H1 (cell line): ENCODE data around the gene WDR38. TPM values are rescaled to one million over a fixed set of nuclear protein-coding genes. Genes with fewer than 3 reads are reported as not detected.

Source experiments
- CTCF ChIA-PET: fragments of 300-600 bp; sonication (Branson Sonifier 250); formaldehyde crosslinking; loops from one replicate; lab custom pipeline; 2021; ENCODE audit not compliant: partially characterized antibody; lab: Charles Lee
- POLR2A ChIA-PET: fragments of 300-600 bp; sonication (Branson Sonifier 250); formaldehyde crosslinking; loops from one replicate; lab custom pipeline; 2021; ENCODE audit warnings: inconsistent platforms; ENCODE audit not compliant: partially characterized antibody; lab: Charles Lee
- DNase-seq, 2 experiments: peaks; one replicate each; pipeline versions ENCODE4 v3.0.0 to v3.0.0-alpha.2; 2010 to 2022; ENCODE audit warnings: low spot score in 2 of 2, low read depth in 1 of 2, mixed read lengths in 1 of 2
- FAIRE-seq: peaks from 2 replicates; lab custom pipeline; 2011; peaks lifted over from hg19 to GRCh38; lab: Jason Lieb, UNC
- H2AFZ ChIP-seq: 2 replicates; pipeline ENCODE4 v1.8.1; 2012; ENCODE audit warnings: low read length, inconsistent platforms
- H2AK5ac ChIP-seq: 2 replicates; pipeline ENCODE4 v1.6.1; 2013; ENCODE audit warnings: low read depth, low read length
- H2BK120ac ChIP-seq: replicated peaks from 2 replicates; pipeline ENCODE3; 2013; ENCODE audit warnings: low read depth, low read length, inconsistent platforms
- H2BK12ac ChIP-seq: 2 replicates; pipeline ENCODE4 v1.6.1; 2013; ENCODE audit warnings: low read depth, low read length
- H2BK15ac ChIP-seq: 2 replicates; pipeline ENCODE4 v1.6.1; 2013; ENCODE audit warnings: low read length
- H2BK20ac ChIP-seq: 2 replicates; pipeline ENCODE4 v1.6.1; 2013; ENCODE audit warnings: low read length
- H2BK5ac ChIP-seq: 2 replicates; pipeline ENCODE4 v1.6.1; 2013; ENCODE audit warnings: low read depth, low read length
- H3K14ac ChIP-seq: 2 replicates; pipeline ENCODE4 v1.6.1; 2013; ENCODE audit warnings: inconsistent platforms; ENCODE audit not compliant: insufficient read length
- H3K18ac ChIP-seq: 2 replicates; pipeline ENCODE4 v1.6.1; 2013; ENCODE audit warnings: low read length; ENCODE audit errors: extremely low read depth
- H3K23ac ChIP-seq: 2 replicates; pipeline ENCODE4 v1.6.1; 2013; ENCODE audit warnings: inconsistent platforms; ENCODE audit not compliant: insufficient read length
- H3K23me2 ChIP-seq: 2 replicates; pipeline ENCODE4 v1.6.1; 2013; ENCODE audit warnings: low read depth, low read length
- H3K27ac ChIP-seq: 2 replicates; pipeline ENCODE4 v1.6.1; 2011; ENCODE audit warnings: low read depth, low read length, inconsistent platforms
- H3K27me3 ChIP-seq, 4 experiments: replicated peaks in 1 of 4; 1 replicate in 1 of 4; 2 replicates in 3 of 4; pipeline versions ENCODE4 v1.6.1 to v1.8.1; 2011 to 2013; ENCODE audit warnings: low read length in 3 of 4, mild to moderate bottlenecking in 3 of 4, inconsistent platforms in 2 of 4, mixed read lengths in 2 of 4, moderate library complexity in 1 of 4; ENCODE audit not compliant: control insufficient read depth in 3 of 4, insufficient read depth in 3 of 4; ENCODE audit errors: extremely low read depth in 1 of 4
- H3K36me3 ChIP-seq, 4 experiments: 2 replicates each; pipeline versions ENCODE4 v1.6.1 to v1.8.1; 2011 to 2013; ENCODE audit warnings: mild to moderate bottlenecking in 4 of 4, low read length in 3 of 4, moderate library complexity in 2 of 4, control low read depth in 1 of 4, inconsistent platforms in 1 of 4; ENCODE audit not compliant: insufficient read depth in 4 of 4, control insufficient read depth in 2 of 4
- H3K4ac ChIP-seq: replicated peaks from 2 replicates; pipeline ENCODE3; 2013; ENCODE audit warnings: low read length, low read depth, mixed read lengths, inconsistent platforms; ENCODE audit not compliant: insufficient read length
- H3K4me1 ChIP-seq, 4 experiments: replicated peaks in 1 of 4; 1 replicate in 1 of 4; 2 replicates in 3 of 4; pipeline versions ENCODE4 v1.6.1 to v1.8.1; 2011 to 2013; ENCODE audit warnings: low read length in 3 of 4, inconsistent platforms in 2 of 4, mixed read lengths in 1 of 4; ENCODE audit not compliant: insufficient read depth in 4 of 4, control insufficient read depth in 3 of 4
- H3K4me2 ChIP-seq, 2 experiments: 2 replicates each; pipeline versions ENCODE4 v1.6.1 to v1.8.1; 2011 to 2013; ENCODE audit warnings: low read depth in 2 of 2, low read length in 2 of 2, control low read depth in 1 of 2, inconsistent platforms in 1 of 2, mild to moderate bottlenecking in 1 of 2; ENCODE audit not compliant: insufficient read depth in 1 of 2
- H3K4me3 ChIP-seq, 4 experiments: fragments of 200-600, 300-600 bp in 1 of 4; sonication (generic), shearing (Covaris generic), sonication (Bioruptor Twin) in 1 of 4; 2 replicates each; pipeline versions ENCODE4 v1.5.1 to v1.8.1; 2011 to 2016; ENCODE audit warnings: low read length in 4 of 4, low read depth in 3 of 4, control low read depth in 2 of 4, inconsistent platforms in 2 of 4, mild to moderate bottlenecking in 2 of 4, mixed read lengths in 1 of 4, moderate library complexity in 1 of 4; ENCODE audit not compliant: insufficient read depth in 2 of 4; ENCODE audit errors: extremely low read depth in 1 of 4
- H3K56ac ChIP-seq: replicated peaks from 2 replicates; pipeline ENCODE3; 2013; ENCODE audit warnings: low read depth, mild to moderate bottlenecking, mixed read lengths, low read length, inconsistent platforms; ENCODE audit not compliant: insufficient read length
- H3K79me1 ChIP-seq: 2 replicates; pipeline ENCODE4 v1.6.1; 2013; ENCODE audit warnings: low read depth, low read length, control low read depth
- H3K79me2 ChIP-seq, 2 experiments: 2 replicates each; pipeline versions ENCODE4 v1.6.1 to v1.8.1; 2012 to 2013; ENCODE audit warnings: low read length in 2 of 2, mild to moderate bottlenecking in 2 of 2, inconsistent platforms in 1 of 2; ENCODE audit not compliant: insufficient read depth in 2 of 2, control insufficient read depth in 1 of 2
- H3K9ac ChIP-seq, 4 experiments: replicated peaks in 1 of 4; 1 replicate in 1 of 4; 2 replicates in 3 of 4; pipeline versions ENCODE4 v1.6.1 to v1.8.1; 2011 to 2013; ENCODE audit warnings: low read depth in 3 of 4, low read length in 3 of 4, control low read depth in 2 of 4, mild to moderate bottlenecking in 2 of 4, moderate library complexity in 2 of 4, inconsistent platforms in 1 of 4; ENCODE audit errors: extremely low read depth in 1 of 4
- H3K9me3 ChIP-seq, 2 experiments: 2 replicates each; pipeline versions ENCODE4 v1.6.1 to v1.8.1; 2012 to 2013; ENCODE audit warnings: mild to moderate bottlenecking in 2 of 2, moderate library complexity in 2 of 2, control low read depth in 1 of 2, inconsistent platforms in 1 of 2, low read depth in 1 of 2, low read length in 1 of 2, mixed read lengths in 1 of 2; ENCODE audit not compliant: insufficient read depth in 2 of 2
- H4K20me1 ChIP-seq, 2 experiments: replicated peaks in 1 of 2; 2 replicates each; pipeline versions ENCODE3 to v1.8.1; 2011 to 2013; ENCODE audit warnings: inconsistent platforms in 2 of 2, low read length in 2 of 2, mild to moderate bottlenecking in 1 of 2; ENCODE audit not compliant: insufficient read depth in 2 of 2, control insufficient read depth in 1 of 2
- H4K5ac ChIP-seq: 2 replicates; pipeline ENCODE4 v1.6.1; 2013; ENCODE audit warnings: low read length, low read depth, mixed read lengths, inconsistent platforms; ENCODE audit not compliant: insufficient read length
- H4K8ac ChIP-seq: 2 replicates; pipeline ENCODE4 v1.8.0; 2013; ENCODE audit warnings: mild to moderate bottlenecking, moderate library complexity, low read length, inconsistent platforms; ENCODE audit not compliant: insufficient read depth; ENCODE audit errors: extremely low read depth
- H4K91ac ChIP-seq: replicated peaks from 2 replicates; pipeline ENCODE3; 2013; ENCODE audit warnings: low read length, mixed read lengths, inconsistent platforms; ENCODE audit not compliant: insufficient read length
- ASH2L ChIP-seq: fragments of 200-600, 300-600 bp; sonication (generic); IDR thresholded peaks from one replicate; pipeline ENCODE4 v1.7.1; 2017; ENCODE audit warnings: low read length
- CHD2 ChIP-seq: IDR thresholded peaks from 2 replicates; pipeline ENCODE4 v1.6.1; 2012; ENCODE audit warnings: low read length, improper control_type of control experiment
- JUN ChIP-seq: IDR thresholded peaks from 2 replicates; pipeline ENCODE4 v1.6.1; 2011; ENCODE audit warnings: low read depth, mild to moderate bottlenecking, improper control_type of control experiment, low read length
- POLR2AphosphoS5 ChIP-seq: IDR thresholded peaks from 2 replicates; pipeline ENCODE4 v1.6.1; 2011; ENCODE audit warnings: low read depth, low read length
- RFX5 ChIP-seq: IDR thresholded peaks from 2 replicates; pipeline ENCODE4 v1.6.1; 2011; ENCODE audit warnings: low read depth, low read length, improper control_type of control experiment, borderline replicate concordance
- SAP30 ChIP-seq: fragments of 300-600 bp; sonication (generic); IDR thresholded peaks from 2 replicates; pipeline ENCODE4 v1.7.1; 2012; ENCODE audit warnings: low read length, moderate library complexity, mild to moderate bottlenecking, inconsistent platforms; ENCODE audit not compliant: insufficient read depth, insufficient replicate concordance
- TAF1 ChIP-seq: IDR thresholded peaks from 2 replicates; pipeline ENCODE4 v1.6.1; 2011; ENCODE audit warnings: mild to moderate bottlenecking, low read depth, low read length
- WGBS, 2 experiments: shearing (Covaris generic) in 1 of 2; methylation state at CpG; one replicate each; pipeline versions ENCODE4 v1.1.6 to v1.1.7; 2013 to 2015; ENCODE audit warnings: low lambda C conversion rate in 2 of 2, mixed read lengths in 2 of 2, inconsistent platforms in 1 of 2, low coverage in 1 of 2, missing lambda C conversion rate in 1 of 2; ENCODE audit not compliant: insufficient replicate concordance in 2 of 2, insufficient coverage in 1 of 2, insufficient read length in 1 of 2; ENCODE audit errors: extremely low coverage in 1 of 2, missing lambda C conversion rate in 1 of 2; 5-methylcytosine and 5-hydroxymethylcytosine counted together
- polyA plus RNA-seq, 7 experiments: library from polyadenylated mRNA; depleted of rRNA in 3 of 7; stranded (reverse) in 5 of 7; unstranded in 2 of 7; fragments of >200 nt in 5 of 7; fragments of 200-250 nt in 2 of 7; gene quantifications; 1 replicate in 5 of 7; 2 replicates in 1 of 7; 4 replicates in 1 of 7; pipeline versions ENCODE4 v1.2.1 to v1.2.3, GENCODE V29; 2011 to 2013; ENCODE audit warnings: missing spikeins in 2 of 7, mixed read lengths in 2 of 7
- total RNA-seq: library from RNA; stranded (reverse); fragmentation: NEBNext Ultra II Directional; extraction: Animal tissue kit (Norgen Biotek cat#: 25700); gene quantifications from 2 replicates; pipeline ENCODE4 v1.2.1, GENCODE V29; 2021
- TF ChIP-seq, protein P1 (sequence below): IDR thresholded peaks from 2 replicates; pipeline ENCODE4 v1.6.1; 2011; ENCODE audit warnings: low read depth, mild to moderate bottlenecking, low read length; ENCODE audit not compliant: insufficient read depth
- TF ChIP-seq, protein P2 (sequence below): IDR thresholded peaks from 2 replicates; pipeline ENCODE4 v1.6.1; 2012; ENCODE audit warnings: low read length, inconsistent platforms

Gene WDR38
- total and polyA plus RNA-seq, 2 of the 8 experiments (the other 6 are each of a cell fraction or from before 2014, with no cell fraction given) = not detected

GRCh38 chr9:124843456-124844034 is 9.7 kb upstream of the WDR38 start:
- ChIA-PET CTCF (interaction anchor here (0.6 to 65.2 kb wide), 5 partner anchors 6 to 460 kb away, joined by 3 to 1529 read pairs (median 1300); partner anchors contain the start of genes ARPC5L, NR6A1, OLFML2A and RPL35), POLR2A (interaction anchor here (0.8 to 1.1 kb wide), 3 partner anchors 13 to 72 kb away, joined by 3 to 9 read pairs (median 3); partner anchors contain the start of genes ARPC5L, NR6A1 and RPL35)
- no peak overlapping the region for H4K91ac ChIP-seq
- no peak overlapping the region for H2AFZ ChIP-seq
- FAIRE-seq (no peak), DNase-seq (no peak)
- no peaks in the 10 kb centered on the region for H3K36me3 ChIP-seq
- no peak overlapping the region for H3K4ac ChIP-seq
- H3K4me1 ChIP-seq = peaks cover 0 to 14% (median 3%) of the 10 kb centered on the region in 4 experiments; a peak in 4 of 7 replicates
- H3K4me3 ChIP-seq = no peak overlapping the region
- no peak overlapping the region for H3K9ac ChIP-seq
- no peaks in the 10 kb centered on the region for H4K20me1 ChIP-seq
- H3K23me2 ChIP-seq = no peaks in the 10 kb centered on the region
- no peak overlapping the region for H3K14ac ChIP-seq
- H2AK5ac ChIP-seq = no peak overlapping the region
- no peaks in the 10 kb centered on the region for H3K27me3 ChIP-seq
- WGBS, 2 experiments = 92% methylated on average over 11 of the region's 11 CpGs; no CpG with 5 or more reads in 1 of the 2 experiments
- H3K27ac ChIP-seq = no peak overlapping the region
- H2BK5ac ChIP-seq = no peak overlapping the region
- no peak overlapping the region for H2BK12ac ChIP-seq
- no peaks in the 10 kb centered on the region for H3K79me1 ChIP-seq
- H2BK15ac ChIP-seq = no peak overlapping the region
- no peak overlapping the region for H3K18ac ChIP-seq
- H3K79me2 ChIP-seq = no peaks in the 10 kb centered on the region
- no peak overlapping the region for H2BK20ac ChIP-seq
- H3K23ac ChIP-seq = no peak overlapping the region
- H2BK120ac ChIP-seq = no peak overlapping the region
- H4K5ac ChIP-seq = no peak overlapping the region
- no peak overlapping the region for H4K8ac ChIP-seq
- H3K56ac ChIP-seq = no peak overlapping the region
- no peaks in the 10 kb centered on the region for H3K9me3 ChIP-seq
- no peak overlapping the region for H3K4me2 ChIP-seq
- TF ChIP-seq SAP30 (no peak), POLR2AphosphoS5 (no peak), JUN (no peak), RFX5 (no peak), TAF1 (no peak), ASH2L (no peak), CHD2 (no peak)
- TF ChIP-seq, protein P1, sequence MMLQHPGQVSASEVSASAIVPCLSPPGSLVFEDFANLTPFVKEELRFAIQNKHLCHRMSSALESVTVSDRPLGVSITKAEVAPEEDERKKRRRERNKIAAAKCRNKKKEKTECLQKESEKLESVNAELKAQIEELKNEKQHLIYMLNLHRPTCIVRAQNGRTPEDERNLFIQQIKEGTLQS = no peak
- TF ChIP-seq, protein P2, sequence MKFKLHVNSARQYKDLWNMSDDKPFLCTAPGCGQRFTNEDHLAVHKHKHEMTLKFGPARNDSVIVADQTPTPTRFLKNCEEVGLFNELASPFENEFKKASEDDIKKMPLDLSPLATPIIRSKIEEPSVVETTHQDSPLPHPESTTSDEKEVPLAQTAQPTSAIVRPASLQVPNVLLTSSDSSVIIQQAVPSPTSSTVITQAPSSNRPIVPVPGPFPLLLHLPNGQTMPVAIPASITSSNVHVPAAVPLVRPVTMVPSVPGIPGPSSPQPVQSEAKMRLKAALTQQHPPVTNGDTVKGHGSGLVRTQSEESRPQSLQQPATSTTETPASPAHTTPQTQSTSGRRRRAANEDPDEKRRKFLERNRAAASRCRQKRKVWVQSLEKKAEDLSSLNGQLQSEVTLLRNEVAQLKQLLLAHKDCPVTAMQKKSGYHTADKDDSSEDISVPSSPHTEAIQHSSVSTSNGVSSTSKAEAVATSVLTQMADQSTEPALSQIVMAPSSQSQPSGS = no peak
